K562 (cell line): ENCODE data around the gene HOTAIR. TPM values are rescaled to one million over a fixed set of nuclear protein-coding genes. Genes with fewer than 3 reads are reported as not detected.

Experiments used
- ATAC-seq: fragments of 200-7000 bp; cut with Tn5 transposase; 3 replicates; pipeline ENCODE4 v1.9.1; 2020; ENCODE audit warnings: moderate library complexity
- BruUV-seq: library from RNA; stranded (reverse); fragments of 400-500 nt; replicated peaks from 2 replicates; lab custom pipeline; 2021; lab: Mats Ljungman, UMichigan
- CTCF ChIA-PET: fragments of 300-600 bp; formaldehyde crosslinking; extraction: SDS; loops from one replicate; lab custom pipeline; 2021; ENCODE audit warnings: low intra/inter-chr PET ratio; lab: Yijun Ruan, JAX
- POLR2A ChIA-PET: fragments of 300-600, 350-650 bp; sonication (Branson Sonifier 250); formaldehyde crosslinking; extraction: SDS; loops from one replicate; lab custom pipeline; 2021; ENCODE audit warnings: antibody characterized with exemption, inconsistent platforms; lab: Yijun Ruan, JAX
- DNase-seq, 4 experiments: peaks; one replicate each; pipeline versions ENCODE4 v3.0.0 to v3.0.0-alpha.2; 2011 to 2018; ENCODE audit warnings: low spot score in 3 of 4, mixed read lengths in 3 of 4; ENCODE audit errors: extremely low read depth in 1 of 4
- FAIRE-seq: peaks from 2 replicates; lab custom pipeline; 2011; peaks lifted over from hg19 to GRCh38; lab: Jason Lieb, UNC
- H2AFZ ChIP-seq: 2 replicates; pipeline ENCODE4 v1.6.0; 2011; ENCODE audit warnings: low read depth, low read length, control low read depth, inconsistent platforms
- H3K27ac ChIP-seq: fragments of 200-600 bp; 3 replicates; pipeline ENCODE4 v1.8.0; 2011; ENCODE audit warnings: low read depth, mild to moderate bottlenecking, control low read depth, inconsistent platforms, low read length, moderate library complexity, mixed read lengths; ENCODE audit errors: extremely low read depth
- H3K27me3 ChIP-seq, 2 experiments: fragments of 300-600 bp in 1 of 2; 2 replicates in 1 of 2; 3 replicates in 1 of 2; pipeline versions ENCODE4 v1.6.0 to v1.8.0; 2011; ENCODE audit warnings: inconsistent platforms in 2 of 2, low read length in 2 of 2, mild to moderate bottlenecking in 1 of 2, mixed read lengths in 1 of 2, moderate library complexity in 1 of 2; ENCODE audit not compliant: control insufficient read depth in 2 of 2, insufficient read depth in 2 of 2
- H3K36me3 ChIP-seq: fragments of 300-600 bp; 3 replicates; pipeline ENCODE4 v1.8.0; 2011; ENCODE audit warnings: mild to moderate bottlenecking, low read length, inconsistent platforms; ENCODE audit not compliant: control insufficient read depth, insufficient read depth
- H3K4me1 ChIP-seq, 2 experiments: fragments of 200-600 bp in 1 of 2; replicated peaks in 1 of 2; 2 replicates in 1 of 2; 3 replicates in 1 of 2; pipeline versions ENCODE4 v1.5.1 to v1.8.0; 2011; ENCODE audit warnings: inconsistent platforms in 2 of 2, low read length in 2 of 2, mild to moderate bottlenecking in 1 of 2, mixed read lengths in 1 of 2, moderate library complexity in 1 of 2; ENCODE audit not compliant: control insufficient read depth in 2 of 2, insufficient read depth in 2 of 2
- H3K4me2 ChIP-seq: 2 replicates; pipeline ENCODE4 v1.6.1; 2011; ENCODE audit warnings: low read length, control low read depth, inconsistent platforms, mixed read lengths; ENCODE audit not compliant: insufficient read depth
- H3K4me3 ChIP-seq: fragments of 200-600 bp; sonication (generic), shearing (Covaris generic); 2 replicates; pipeline ENCODE4 v1.5.1; 2016; ENCODE audit warnings: control low read depth, inconsistent platforms
- H3K79me2 ChIP-seq: fragments of 200-600 bp; 3 replicates; pipeline ENCODE4 v1.8.0; 2011; ENCODE audit warnings: low read length, inconsistent platforms; ENCODE audit not compliant: control insufficient read depth, insufficient read depth
- H3K9ac ChIP-seq, 2 experiments: 2 replicates each; pipeline versions ENCODE4 v1.6.0 to v1.6.1; 2011; ENCODE audit warnings: low read depth in 2 of 2, low read length in 2 of 2, control low read depth in 1 of 2, inconsistent platforms in 1 of 2, mild to moderate bottlenecking in 1 of 2, mixed read lengths in 1 of 2; ENCODE audit not compliant: insufficient read depth in 1 of 2
- H3K9me1 ChIP-seq: one replicate; pipeline ENCODE4 v1.6.0; 2011; ENCODE audit warnings: inconsistent platforms, mild to moderate bottlenecking, low read length, moderate library complexity; ENCODE audit not compliant: control insufficient read depth, insufficient read depth
- H3K9me3 ChIP-seq: replicated peaks from 2 replicates; pipeline ENCODE4 v1.5.1; 2011; ENCODE audit warnings: low read depth, low read length, inconsistent platforms; ENCODE audit not compliant: control insufficient read depth, insufficient read depth
- H4K20me1 ChIP-seq: replicated peaks from 2 replicates; pipeline ENCODE4 v1.6.1; 2011; ENCODE audit warnings: low read length, inconsistent platforms, mixed read lengths; ENCODE audit not compliant: control insufficient read depth, insufficient read depth
- GTF2E2 ChIP-seq: fragments of 200-800 bp; sonication (Bioruptor generic); IDR thresholded peaks from 2 replicates; pipeline ENCODE4 v1.6.1; 2016; ENCODE audit warnings: missing genetic modification characterization, missing compliant biosample characterization
- IFI16 ChIP-seq: fragments of 250-450 bp; sonication (Bioruptor Pico); IDR thresholded peaks from 2 replicates; pipeline ENCODE4 v2.1.2; 2022; ENCODE audit warnings: mild to moderate bottlenecking, inconsistent platforms
- ZNF282 ChIP-seq: sonication (generic); formaldehyde crosslinking; IDR thresholded peaks from 2 replicates; pipeline ENCODE4 v1.8.1; 2023; ENCODE audit warnings: missing genetic modification reagents
- ZNF668 ChIP-seq: fragments of 250-450 bp; sonication (Bioruptor Pico); IDR thresholded peaks from 2 replicates; pipeline ENCODE4 v1.8.0; 2022; ENCODE audit warnings: mild to moderate bottlenecking, inconsistent platforms
- WGBS: fragments of 100-300 bp; shearing (Covaris generic); methylation state at CpG from one replicate; pipeline ENCODE4 v1.1.6; 2016; ENCODE audit warnings: low coverage, mixed read lengths; ENCODE audit not compliant: insufficient coverage; ENCODE audit errors: missing lambda C conversion rate; 5-methylcytosine and 5-hydroxymethylcytosine counted together
- in situ Hi-C: fragments of 300-500 bp; cut with MboI; formaldehyde crosslinking; loops from 4 replicates; pipeline ENCODE4 v1.15.0; 2018; ENCODE audit warnings: inconsistent platforms, mixed read lengths
- intact Hi-C: fragments of 100-400 bp; cut with micrococcal nuclease; formaldehyde crosslinking; loops from 2 replicates; pipeline ENCODE4 v1.14.2; 2022
- polyA plus RNA-seq, 8 experiments: library from polyadenylated mRNA; depleted of rRNA in 4 of 8; stranded (reverse) in 5 of 8; unstranded in 3 of 8; fragments of >200 nt; fragmentation: Nextera tagmentation in 2 of 8; fragmentation: Illumina TruSeq in 1 of 8; extraction: Ambion mirVana in 2 of 8; extraction: Trizol in 1 of 8; gene quantifications; 2 replicates each; pipeline versions ENCODE4 v1.2.1 to v1.2.3, GENCODE V29; 2011 to 2014; ENCODE audit warnings: inconsistent platforms in 1 of 8, missing spikeins in 1 of 8
- total RNA-seq, 7 experiments: library from RNA; depleted of rRNA in 6 of 7; stranded (reverse); fragments of >200 nt in 6 of 7; fragmentation: Illumina TruSeq in 2 of 7; extraction: Trizol in 2 of 7; gene quantifications; 2 replicates each; pipeline versions ENCODE4 v1.2.1 to v1.2.3, GENCODE V29; 2011 to 2021; ENCODE audit warnings: low replicate concordance in 1 of 7
- TF ChIP-seq, protein P1 (sequence below): fragments of 450-650 bp; IDR thresholded peaks from 2 replicates; pipeline ENCODE4 v1.6.1; 2016

HOTAIR gene
- total and polyA plus RNA-seq, 9 of the 15 experiments (the other 6 are each of a cell fraction or from before 2014, with no cell fraction given) = 0.04 TPM; not detected in 8

DNA sequence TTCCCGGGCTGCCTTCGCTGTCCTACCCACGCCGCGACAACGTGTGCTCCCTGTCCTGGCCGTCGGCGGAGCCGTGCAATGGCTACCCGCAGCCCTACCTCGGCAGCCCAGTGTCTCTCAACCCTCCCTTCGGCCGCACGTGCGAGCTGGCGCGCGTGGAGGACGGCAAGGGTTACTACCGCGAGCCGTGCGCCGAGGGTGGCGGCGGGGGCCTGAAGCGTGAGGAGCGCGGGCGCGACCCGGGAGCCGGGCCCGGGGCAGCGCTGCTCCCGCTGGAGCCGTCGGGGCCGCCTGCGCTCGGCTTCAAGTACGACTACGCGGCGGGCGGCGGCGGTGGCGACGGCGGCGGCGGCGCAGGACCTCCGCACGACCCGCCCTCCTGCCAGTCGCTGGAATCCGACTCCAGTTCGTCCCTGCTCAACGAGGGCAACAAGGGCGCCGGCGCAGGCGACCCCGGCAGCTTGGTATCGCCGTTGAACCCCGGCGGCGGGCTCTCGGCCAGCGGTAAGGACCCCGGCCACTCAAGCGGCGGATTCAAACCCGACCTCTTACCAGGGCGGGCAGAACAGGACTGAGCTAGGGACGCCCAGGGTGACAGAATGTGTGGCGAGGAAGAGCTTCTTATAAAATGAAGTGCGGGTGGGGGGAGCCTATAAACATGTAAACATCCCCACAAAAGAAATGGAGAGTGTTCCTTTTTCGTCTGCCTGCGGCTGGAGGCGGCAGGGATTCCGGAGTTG, 19.5 kb downstream of the HOTAIR start:
- H3K4me3 ChIP-seq = no peak overlapping the region
- no peaks in the 10 kb centered on the region for H3K9me3 ChIP-seq
- H4K20me1 ChIP-seq = peaks cover 22% of the 10 kb centered on the region
- H3K27ac ChIP-seq = no peak overlapping the region
- H3K79me2 ChIP-seq = no peaks in the 10 kb centered on the region
- BruUV-seq = no TSS peak
- no peaks in the 10 kb centered on the region for H3K9me1 ChIP-seq
- H3K36me3 ChIP-seq = no peaks in the 10 kb centered on the region
- intact Hi-C loops = no loop called here
- H3K9ac ChIP-seq = no peak overlapping the region
- WGBS = 50% methylated on average over 32 of the region's 86 CpGs
- no peak for TF ChIP-seq ZNF282
- TF ChIP-seq, protein P1, sequence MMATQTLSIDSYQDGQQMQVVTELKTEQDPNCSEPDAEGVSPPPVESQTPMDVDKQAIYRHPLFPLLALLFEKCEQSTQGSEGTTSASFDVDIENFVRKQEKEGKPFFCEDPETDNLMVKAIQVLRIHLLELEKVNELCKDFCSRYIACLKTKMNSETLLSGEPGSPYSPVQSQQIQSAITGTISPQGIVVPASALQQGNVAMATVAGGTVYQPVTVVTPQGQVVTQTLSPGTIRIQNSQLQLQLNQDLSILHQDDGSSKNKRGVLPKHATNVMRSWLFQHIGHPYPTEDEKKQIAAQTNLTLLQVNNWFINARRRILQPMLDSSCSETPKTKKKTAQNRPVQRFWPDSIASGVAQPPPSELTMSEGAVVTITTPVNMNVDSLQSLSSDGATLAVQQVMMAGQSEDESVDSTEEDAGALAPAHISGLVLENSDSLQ = no peak
- no peak for TF ChIP-seq ZNF668 (CRISPR knock-in tag)
- TF ChIP-seq GTF2E2 (tag) = no peak
- TF ChIP-seq IFI16 = no peak
- H3K4me2 ChIP-seq = no peak overlapping the region
- H3K4me1 ChIP-seq = peaks cover 0 to 29% of the 10 kb centered on the region in 2 experiments; a peak in 2 of 5 replicates
- POLR2A ChIA-PET = interaction anchor here (0.9 kb wide), 1 partner anchor 12 kb away, joined by 4 read pairs; no protein-coding TSS in a partner anchor
- in situ Hi-C loops = no loop called here
- DNase-seq (no peak), FAIRE-seq (no peak), ATAC-seq (no peak)
- no peak overlapping the region for H2AFZ ChIP-seq
- H3K27me3 ChIP-seq = peaks cover 63 to 92% of the 10 kb centered on the region in 2 experiments
- CTCF ChIA-PET = no interaction called here
